ENCODE measurements around the gene ZNF23.

GRCh38 chr16:71423865-71424264 is 38.2 kb downstream of the ZNF23 start:
- TF ChIP-seq ZBTB33 (IDR thresholded peaks at IDR 0.05), result no peak
- no peak for TF ChIP-seq CTCF (IDR thresholded peaks at IDR 0.05; ENCODE audit: low read depth, low read length, missing input control)
- no peak for TF ChIP-seq YY1 (IDR thresholded peaks at IDR 0.05)
- no peak for TF ChIP-seq GABPA (IDR thresholded peaks at IDR 0.05 in 1 of 2, conservative IDR thresholded peaks at IDR 0.05 in 1 of 2)
- no peak for TF ChIP-seq RAD21 (IDR thresholded peaks at IDR 0.05)
